ENCODE results near the gene KRT73. TPM values are rescaled to one million over a fixed set of nuclear protein-coding genes. Genes with fewer than 3 reads are reported as not detected.
"Not testable (repeated sequence)": the region's sequence is repeated elsewhere in the genome, so short reads cannot be mapped to it uniquely, and the experiment has no call there.

Gene KRT73
- total RNA-seq, 2 experiments from 2014 or later = 0.19 TPM; not detected in 1

GRCh38 chr12:52603314-52603713 is 15.0 kb downstream of the KRT73 start:
- intact Hi-C loops (cut with micrococcal nuclease) = no loop called here
- Mint-ChIP-seq H3K27ac (no peak overlapping the region), H3K27me3 (no peaks in the 10 kb centered on the region), H3K4me1 (ENCODE audit: low read depth) (peaks cover 25% of the 10 kb centered on the region), H3K9me3 (no peaks in the 10 kb centered on the region), H3K4me3 (no peak overlapping the region), H3K36me3 (no peaks in the 10 kb centered on the region)
- CTCF ChIA-PET = no interaction called here
- POLR2A ChIA-PET = no interaction called here
- DNase-seq = no peak

- CTCF ChIA-PET = no interaction called here
Observed at GRCh38 chr12:52602552-52602951, 15.8 kb downstream of the KRT73 start.

GRCh38 chr12:52601671-52602070 is 16.7 kb downstream of the KRT73 start:
- no peak for DNase-seq
- intact Hi-C loops (cut with micrococcal nuclease) = no loop called here
- Mint-ChIP-seq H3K4me3 (no peak overlapping the region), H3K27ac (no peak overlapping the region), H3K9me3 (no peaks in the 10 kb centered on the region), H3K27me3 (no peaks in the 10 kb centered on the region), H3K36me3 (no peaks in the 10 kb centered on the region), H3K4me1 (ENCODE audit: low read depth) (peaks cover 20% of the 10 kb centered on the region)
- POLR2A ChIA-PET = no interaction called here
- CTCF ChIA-PET = no interaction called here

More at GRCh38 chr12:52602552-52602951, 15.8 kb downstream of the KRT73 start:
- intact Hi-C loops (cut with micrococcal nuclease) = no loop called here
- Mint-ChIP-seq H3K27ac (no peak overlapping the region), H3K9me3 (no peaks in the 10 kb centered on the region), H3K4me1 (ENCODE audit: low read depth) (peaks cover 21% of the 10 kb centered on the region), H3K36me3 (no peaks in the 10 kb centered on the region), H3K27me3 (no peaks in the 10 kb centered on the region), H3K4me3 (no peak overlapping the region)
- no peak for DNase-seq
- POLR2A ChIA-PET = no interaction called here

- Mint-ChIP-seq H3K4me1 (ENCODE audit: low read depth) (peaks cover 19% of the 10 kb centered on the region), H3K9me3 (no peaks in the 10 kb centered on the region), H3K36me3 (no peaks in the 10 kb centered on the region), H3K4me3 (no peak within 1 kb of the TSS), H3K27me3 (no peaks in the 10 kb centered on the region), H3K27ac (no peak within 1 kb of the TSS)
- no peak for DNase-seq
- ChIA-PET CTCF (no interaction called here), POLR2A (no interaction called here)
- intact Hi-C loops (cut with micrococcal nuclease) = no loop called here
Observed at GRCh38 chr12:52600941-52601481, 17.3 kb downstream of the KRT73 start, which contains the start of gene KRT72. TSS of gene KRT72 (minus strand) at chr12:52601463. CDS start at chr12:52601452, 11 bp downstream.

- ChIA-PET POLR2A (no interaction called here), CTCF (no interaction called here)
- DNase-seq = no peak
- Mint-ChIP-seq H3K4me1 (ENCODE audit: low read depth) (peaks cover 16% of the 10 kb centered on the region), H3K27me3 (peaks cover 2% of the 10 kb centered on the region), H3K36me3 (no peaks in the 10 kb centered on the region), H3K9me3 (no peaks in the 10 kb centered on the region), H3K4me3 (no peak overlapping the region), H3K27ac (no peak overlapping the region)
- intact Hi-C loops (cut with micrococcal nuclease) = no loop called here
Observed at GRCh38 chr12:52600475-52600874, 17.9 kb downstream of the KRT73 start.

- CTCF ChIA-PET = no interaction called here
- POLR2A ChIA-PET = no interaction called here
- no peaks in the 10 kb centered on the region for H3K36me3 Mint-ChIP-seq
- H3K27ac Mint-ChIP-seq = no peak overlapping the region
- intact Hi-C loops (cut with micrococcal nuclease) = no loop called here
- DNase-seq = no peak
- no peaks in the 10 kb centered on the region for H3K9me3 Mint-ChIP-seq
- H3K4me3 Mint-ChIP-seq = no peak overlapping the region
- peaks cover 13% of the 10 kb centered on the region for H3K4me1 Mint-ChIP-seq (ENCODE audit: low read depth)
- peaks cover 2% of the 10 kb centered on the region for H3K27me3 Mint-ChIP-seq
Observed at GRCh38 chr12:52600071-52600470, 18.3 kb downstream of the KRT73 start.

GRCh38 chr12:52598966-52599365 is 19.4 kb downstream of the KRT73 start:
- DNase-seq = no peak
- H3K9me3 Mint-ChIP-seq = no peaks in the 10 kb centered on the region
- H3K4me1 Mint-ChIP-seq (ENCODE audit: low read depth) = peaks cover 6% of the 10 kb centered on the region
- POLR2A ChIA-PET = no interaction called here
- intact Hi-C loops (cut with micrococcal nuclease) = no loop called here
- no peaks in the 10 kb centered on the region for H3K36me3 Mint-ChIP-seq
- no peak overlapping the region for H3K4me3 Mint-ChIP-seq
- peaks cover 2% of the 10 kb centered on the region for H3K27me3 Mint-ChIP-seq
- no peak overlapping the region for H3K27ac Mint-ChIP-seq
- CTCF ChIA-PET = no interaction called here

GRCh38 chr12:52594237-52594636 is 24.1 kb downstream of the KRT73 start:
- POLR2A ChIA-PET; intact Hi-C loops (cut with micrococcal nuclease); H3K36me3 Mint-ChIP-seq; H3K27me3 Mint-ChIP-seq; H3K9me3 Mint-ChIP-seq; H3K27ac Mint-ChIP-seq; H3K4me3 Mint-ChIP-seq; DNase-seq; H3K4me1 Mint-ChIP-seq (ENCODE audit: low read depth): not testable (repeated sequence)
- CTCF ChIA-PET = interaction anchor here (0.6 to 1.4 kb wide), 3 partner anchors 11 to 272 kb away, joined by 3 to 5 read pairs (median 3); no protein-coding TSS in a partner anchor

- DNase-seq = no peak
- Mint-ChIP-seq H3K4me3 (no peak overlapping the region), H3K27ac (no peak overlapping the region), H3K27me3 (peaks cover 2% of the 10 kb centered on the region), H3K4me1 (ENCODE audit: low read depth) (peaks cover 4% of the 10 kb centered on the region), H3K9me3 (no peaks in the 10 kb centered on the region), H3K36me3 (no peaks in the 10 kb centered on the region)
- intact Hi-C loops (cut with micrococcal nuclease) = no loop called here
- POLR2A ChIA-PET = no interaction called here
- CTCF ChIA-PET = no interaction called here
Observed at GRCh38 chr12:52591521-52591920, 26.8 kb downstream of the KRT73 start.

- Mint-ChIP-seq H3K27ac (no peak overlapping the region), H3K4me3 (no peak overlapping the region), H3K9me3 (no peaks in the 10 kb centered on the region), H3K27me3 (no peaks in the 10 kb centered on the region), H3K4me1 (ENCODE audit: low read depth) (peaks cover 16% of the 10 kb centered on the region), H3K36me3 (no peaks in the 10 kb centered on the region)
- ChIA-PET POLR2A (no interaction called here), CTCF (interaction anchor here (1.2 to 2.0 kb wide), 2 partner anchors 281 to 290 kb away, joined by 3 to 8 read pairs; no protein-coding TSS in a partner anchor)
- intact Hi-C loops (cut with micrococcal nuclease) = no loop called here
- DNase-seq = no peak
Observed at GRCh38 chr12:52590021-52590420, 28.3 kb downstream of the KRT73 start.

- peaks cover 19% of the 10 kb centered on the region for H3K4me1 Mint-ChIP-seq (ENCODE audit: low read depth)
- no peak overlapping the region for H3K4me3 Mint-ChIP-seq
- no peak for DNase-seq
- no peaks in the 10 kb centered on the region for H3K36me3 Mint-ChIP-seq
- ChIA-PET CTCF (interaction anchor here (7.2 to 9.3 kb wide), 2 partner anchors 281 to 294 kb away, joined by 127 to 141 read pairs; no protein-coding TSS in a partner anchor), POLR2A (no interaction called here)
- intact Hi-C loops (cut with micrococcal nuclease) = loop anchor here (10.0 kb wide), 1 partner anchor 57 kb away; no protein-coding TSS in a partner anchor
- H3K27ac Mint-ChIP-seq = no peak overlapping the region
- no peaks in the 10 kb centered on the region for H3K9me3 Mint-ChIP-seq
- H3K27me3 Mint-ChIP-seq = no peaks in the 10 kb centered on the region
Observed at GRCh38 chr12:52587563-52587962, 30.8 kb downstream of the KRT73 start.

GRCh38 chr12:52585946-52586345 is 32.4 kb downstream of the KRT73 start:
- Mint-ChIP-seq H3K36me3 (no peaks in the 10 kb centered on the region), H3K27me3 (no peaks in the 10 kb centered on the region), H3K9me3 (no peaks in the 10 kb centered on the region), H3K4me1 (ENCODE audit: low read depth) (peaks cover 19% of the 10 kb centered on the region), H3K4me3 (no peak overlapping the region), H3K27ac (no peak overlapping the region)
- ChIA-PET CTCF (interaction anchor here (0.7 to 9.3 kb wide), 3 partner anchors 9 to 296 kb away, joined by 4 to 141 read pairs (median 127); no protein-coding TSS in a partner anchor), POLR2A (no interaction called here)
- peak; percentile 53 for DNase-seq
- intact Hi-C loops (cut with micrococcal nuclease) = loop anchor here (10.0 kb wide), 1 partner anchor 59 kb away; no protein-coding TSS in a partner anchor

- no peak overlapping the region for H3K27ac Mint-ChIP-seq
- intact Hi-C loops (cut with micrococcal nuclease) = loop anchor here (10.0 kb wide), 1 partner anchor 60 kb away; no protein-coding TSS in a partner anchor
- H3K9me3 Mint-ChIP-seq = no peaks in the 10 kb centered on the region
- no peaks in the 10 kb centered on the region for H3K36me3 Mint-ChIP-seq
- H3K27me3 Mint-ChIP-seq = no peaks in the 10 kb centered on the region
- POLR2A ChIA-PET = no interaction called here
- H3K4me1 Mint-ChIP-seq (ENCODE audit: low read depth) = peaks cover 22% of the 10 kb centered on the region
- CTCF ChIA-PET = interaction anchor here (7.2 to 9.3 kb wide), 2 partner anchors 284 to 296 kb away, joined by 127 to 141 read pairs; no protein-coding TSS in a partner anchor
- no peak overlapping the region for H3K4me3 Mint-ChIP-seq
- no peak for DNase-seq
Observed at GRCh38 chr12:52585066-52585465, 33.3 kb downstream of the KRT73 start.
